Uterus (tissue), 2 donors: Measurements from ENCODE around the gene LRP8.

Experiments
- CTCF ChIP-seq, 4 experiments: fragments of 200-600 bp in 2 of 4; fragments of 450-650 bp in 2 of 4; sonication (generic) in 2 of 4; IDR thresholded peaks; one replicate each; pipeline ENCODE4 v1.5.1; 2016 to 2019; ENCODE audit warnings: antibody characterized with exemption in 4 of 4, mild to moderate bottlenecking in 2 of 4, moderate library complexity in 1 of 4
- POLR2A ChIP-seq, 2 donors: fragments of 450-650 bp; IDR thresholded peaks; one replicate each; pipeline ENCODE4 v1.6.1; 2016; ENCODE audit warnings: antibody characterized with exemption in 2 of 2, mild to moderate bottlenecking in 1 of 2, moderate library complexity in 1 of 2

GRCh38 chr1:53308506-53308905, 19.4 kb downstream of the LRP8 start:
- no peak for TF ChIP-seq CTCF (IDR thresholded peaks at IDR 0.05)
- no peak for TF ChIP-seq POLR2A (IDR thresholded peaks at IDR 0.05)
